RPMI7951 (cell line): ENCODE results near the gene TTC34. TPM values are rescaled to one million over a fixed set of nuclear protein-coding genes. Genes with fewer than 3 reads are reported as not detected.
"Not testable (repeated sequence)": the region's sequence is repeated elsewhere in the genome, so short reads cannot be mapped to it uniquely, and the experiment has no call there.

Source experiments
- DNase-seq: peaks from one replicate; pipeline ENCODE4 v3.0.0-alpha.2; 2012; ENCODE audit warnings: low read depth
- total RNA-seq: library from RNA; depleted of rRNA; stranded (reverse); fragments of >200 nt; shearing (Covaris generic); gene quantifications from 2 replicates; pipeline ENCODE4 v1.2.3, GENCODE V29; 2014

The TTC34 gene
- total RNA-seq, 1 experiment from 2014 or later: 0.12 TPM

GRCh38 chr1:2684000-2684399 lies 117.5 kb downstream of the TTC34 start:
- not testable (repeated sequence) for DNase-seq

GRCh38 chr1:2683321-2683741 lies 118.2 kb downstream of the TTC34 start:
- DNase-seq: not testable (repeated sequence)

- DNase-seq: not testable (repeated sequence)
Observed at GRCh38 chr1:2682879-2683278, 118.6 kb downstream of the TTC34 start.

- DNase-seq: not testable (repeated sequence)
Observed at GRCh38 chr1:2676726-2677125, 124.8 kb downstream of the TTC34 start.

- not testable (repeated sequence) for DNase-seq
Observed at GRCh38 chr1:2671656-2672055, 129.8 kb downstream of the TTC34 start.

GRCh38 chr1:2659806-2660205 lies 141.7 kb downstream of the TTC34 start:
- DNase-seq: not testable (repeated sequence)

GRCh38 chr1:2657909-2658308 lies 143.6 kb downstream of the TTC34 start:
- DNase-seq: not testable (repeated sequence)

GRCh38 chr1:2657124-2657523 lies 144.4 kb downstream of the TTC34 start:
- DNase-seq: not testable (repeated sequence)

GRCh38 chr1:2655598-2656434 lies 145.7 kb downstream of the TTC34 start:
- DNase-seq: peak; percentile 11

- DNase-seq: peak; percentile 17
Observed at GRCh38 chr1:2654443-2654948, 147.0 kb downstream of the TTC34 start.

GRCh38 chr1:2653741-2654442 lies 147.6 kb downstream of the TTC34 start:
- DNase-seq: not testable (repeated sequence)

- not testable (repeated sequence) for DNase-seq
Observed at GRCh38 chr1:2652926-2653571, 148.4 kb downstream of the TTC34 start.

GRCh38 chr1:2652152-2652925 lies 149.2 kb downstream of the TTC34 start:
- not testable (repeated sequence) for DNase-seq

- no peak for DNase-seq
Observed at GRCh38 chr1:2650967-2651645, 150.4 kb downstream of the TTC34 start.

GRCh38 chr1:2646837-2647236 lies 154.7 kb downstream of the TTC34 start:
- DNase-seq: no peak

GRCh38 chr1:2645776-2646175 lies 155.7 kb downstream of the TTC34 start:
- no peak for DNase-seq

GRCh38 chr1:2645143-2645542 lies 156.3 kb downstream of the TTC34 start:
- DNase-seq: no peak

- no peak for DNase-seq
Observed at GRCh38 chr1:2644591-2645101, 156.8 kb downstream of the TTC34 start.

GRCh38 chr1:2644171-2644570 lies 157.3 kb downstream of the TTC34 start:
- no peak for DNase-seq

GRCh38 chr1:2643414-2644077 lies 157.9 kb downstream of the TTC34 start:
- no peak for DNase-seq
